ENCODE results near the gene SORCS2.

DNA sequence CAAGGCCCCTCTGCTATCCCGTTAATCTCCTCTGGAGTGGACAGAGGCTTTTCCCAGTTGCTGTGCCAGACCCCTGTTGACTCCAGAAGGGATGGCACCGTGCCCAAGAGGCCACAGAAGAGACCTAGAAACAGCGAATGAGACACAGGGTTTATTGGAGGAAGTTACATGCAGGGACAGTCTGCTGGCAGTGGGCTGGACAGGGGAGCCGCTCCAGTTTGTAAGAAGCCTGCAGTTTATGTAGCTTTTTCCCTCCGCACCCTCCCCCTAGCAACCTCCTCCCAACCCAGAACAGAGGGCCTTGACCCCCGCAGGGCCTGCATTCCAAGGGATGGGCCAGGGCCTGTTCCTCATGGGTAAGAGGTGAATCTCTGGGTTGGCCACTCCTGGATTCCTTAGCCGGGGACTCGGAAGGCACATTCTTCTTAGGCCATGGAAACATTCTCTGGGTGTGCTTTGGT lies 459.2 kb downstream of the SORCS2 start:
- TF ChIP-seq POLR2AphosphoS5 (IDR thresholded peaks at IDR 0.05), result no peak
- TF ChIP-seq, protein P1, sequence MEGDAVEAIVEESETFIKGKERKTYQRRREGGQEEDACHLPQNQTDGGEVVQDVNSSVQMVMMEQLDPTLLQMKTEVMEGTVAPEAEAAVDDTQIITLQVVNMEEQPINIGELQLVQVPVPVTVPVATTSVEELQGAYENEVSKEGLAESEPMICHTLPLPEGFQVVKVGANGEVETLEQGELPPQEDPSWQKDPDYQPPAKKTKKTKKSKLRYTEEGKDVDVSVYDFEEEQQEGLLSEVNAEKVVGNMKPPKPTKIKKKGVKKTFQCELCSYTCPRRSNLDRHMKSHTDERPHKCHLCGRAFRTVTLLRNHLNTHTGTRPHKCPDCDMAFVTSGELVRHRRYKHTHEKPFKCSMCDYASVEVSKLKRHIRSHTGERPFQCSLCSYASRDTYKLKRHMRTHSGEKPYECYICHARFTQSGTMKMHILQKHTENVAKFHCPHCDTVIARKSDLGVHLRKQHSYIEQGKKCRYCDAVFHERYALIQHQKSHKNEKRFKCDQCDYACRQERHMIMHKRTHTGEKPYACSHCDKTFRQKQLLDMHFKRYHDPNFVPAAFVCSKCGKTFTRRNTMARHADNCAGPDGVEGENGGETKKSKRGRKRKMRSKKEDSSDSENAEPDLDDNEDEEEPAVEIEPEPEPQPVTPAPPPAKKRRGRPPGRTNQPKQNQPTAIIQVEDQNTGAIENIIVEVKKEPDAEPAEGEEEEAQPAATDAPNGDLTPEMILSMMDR (IDR thresholded peaks at IDR 0.05), result no peak
